Coronary artery (tissue), 2 donors: ENCODE data around the gene NKAIN2.

ENCODE experiments used
- DNase-seq: peaks from one replicate; pipeline ENCODE4 v3.0.0-alpha.2; 2017; ENCODE audit warnings: low spot score
- H3K27ac ChIP-seq, 2 donors: fragments of 200-600 bp; sonication (generic); one replicate each; pipeline ENCODE4 v1.5.1; 2016 to 2019
- H3K4me3 ChIP-seq: fragments of 200-600 bp; sonication (generic); 2 replicates; pipeline ENCODE4 v1.5.1; 2016; ENCODE audit warnings: mild to moderate bottlenecking, moderate library complexity
- CTCF ChIP-seq: fragments of 200-600 bp; sonication (generic); IDR thresholded peaks from one replicate; pipeline ENCODE4 v1.5.1; 2019; ENCODE audit warnings: antibody characterized with exemption

Gene NKAIN2

DNA sequence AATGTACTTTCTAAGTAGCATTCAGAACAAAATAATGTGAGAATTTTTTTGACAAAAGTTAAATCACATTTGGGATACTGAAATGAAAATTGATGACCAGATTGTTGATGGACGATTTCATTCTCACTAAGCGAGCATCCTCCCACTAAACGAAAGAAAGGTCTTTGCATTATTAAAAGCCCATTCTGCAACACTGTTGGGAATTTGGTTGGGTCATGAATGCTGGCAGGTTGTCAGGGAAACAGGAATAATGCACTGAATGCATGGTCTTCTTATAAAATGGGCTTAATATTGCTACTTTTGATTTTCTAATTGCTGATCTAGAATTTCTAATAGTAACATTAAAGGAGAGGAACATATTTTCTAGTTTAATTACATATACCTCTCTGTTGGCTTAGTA is 229.8 kb downstream of the NKAIN2 start:
- DNase-seq, result no peak
- H3K27ac ChIP-seq, result no peak overlapping the region
- TF ChIP-seq CTCF, result no peak
- no peak overlapping the region for H3K4me3 ChIP-seq

DNA sequence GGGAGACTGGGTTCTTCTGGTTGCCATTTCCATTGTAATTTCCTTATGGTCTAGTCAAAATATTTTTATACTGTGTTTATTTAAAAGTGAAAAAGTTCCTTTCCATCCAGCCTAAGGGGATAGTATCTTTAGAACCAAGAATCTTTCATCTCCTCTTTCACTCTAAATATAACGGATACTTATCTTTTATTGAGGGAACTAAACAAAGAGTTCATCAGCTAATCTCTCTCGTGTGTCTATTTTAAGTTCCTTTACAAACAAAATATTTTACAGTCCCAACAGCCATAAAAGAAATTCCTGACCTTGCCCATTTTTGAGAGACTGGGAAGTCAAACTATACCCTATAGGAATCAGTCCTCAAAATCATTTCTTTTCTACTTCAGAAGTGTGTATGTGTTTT is 232.7 kb downstream of the NKAIN2 start:
- DNase-seq, result no peak
- Histone ChIP-seq H3K27ac (no peak overlapping the region), H3K4me3 (no peak overlapping the region)
- no peak for TF ChIP-seq CTCF

DNA sequence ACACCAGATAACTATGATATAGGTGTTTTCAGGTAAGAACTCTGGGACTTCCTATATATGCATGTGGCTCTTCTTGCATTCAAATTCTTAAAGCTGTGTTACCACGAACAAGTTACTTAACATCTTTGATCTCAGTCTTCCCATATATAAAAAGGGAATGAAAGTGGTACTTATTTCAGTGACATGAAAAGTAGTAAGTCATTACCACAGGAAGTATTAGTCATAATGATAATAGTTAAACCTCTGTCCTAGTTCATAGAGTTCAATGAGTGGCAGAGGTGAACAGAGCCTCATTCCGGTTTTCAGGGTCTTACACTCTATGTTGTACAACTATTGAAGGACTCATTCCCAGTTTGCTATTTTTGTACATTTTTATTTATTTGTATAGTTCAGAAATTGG is 237.0 kb downstream of the NKAIN2 start:
- DNase-seq, result no peak
- Histone ChIP-seq H3K4me3 (no peak overlapping the region), H3K27ac (no peak overlapping the region)
- TF ChIP-seq CTCF, result no peak

GRCh38 chr6:124052120-124052519 is 248.5 kb downstream of the NKAIN2 start:
- Histone ChIP-seq H3K4me3 (no peak overlapping the region), H3K27ac (no peak overlapping the region)
- no peak for DNase-seq
- no peak for TF ChIP-seq CTCF

DNA sequence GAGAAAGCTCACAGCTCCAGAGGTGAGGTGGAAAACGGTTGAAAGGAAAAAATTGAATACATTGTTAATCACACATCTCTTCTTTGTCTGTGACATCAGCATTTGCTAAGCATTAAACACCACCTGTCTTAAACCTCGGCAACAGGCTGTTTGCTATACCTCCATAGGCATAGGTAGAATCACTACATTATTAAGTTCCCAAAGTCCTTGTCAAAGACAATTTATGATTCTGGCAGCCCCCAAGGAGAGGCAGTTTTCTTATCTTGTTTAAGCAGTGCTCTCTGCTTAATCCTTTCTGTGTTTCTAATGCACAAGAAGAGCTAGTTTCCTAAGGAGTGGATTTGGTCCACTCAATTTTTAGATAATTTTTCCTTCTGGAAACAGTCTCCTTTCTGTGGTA is 249.7 kb downstream of the NKAIN2 start:
- DNase-seq, result no peak
- no peak overlapping the region for H3K4me3 ChIP-seq
- no peak for TF ChIP-seq CTCF
- H3K27ac ChIP-seq, result no peak overlapping the region

GRCh38 chr6:124054034-124054433 is 250.4 kb downstream of the NKAIN2 start:
- DNase-seq, result no peak
- TF ChIP-seq CTCF, result no peak
- Histone ChIP-seq H3K27ac (no peak overlapping the region), H3K4me3 (no peak overlapping the region)

DNA sequence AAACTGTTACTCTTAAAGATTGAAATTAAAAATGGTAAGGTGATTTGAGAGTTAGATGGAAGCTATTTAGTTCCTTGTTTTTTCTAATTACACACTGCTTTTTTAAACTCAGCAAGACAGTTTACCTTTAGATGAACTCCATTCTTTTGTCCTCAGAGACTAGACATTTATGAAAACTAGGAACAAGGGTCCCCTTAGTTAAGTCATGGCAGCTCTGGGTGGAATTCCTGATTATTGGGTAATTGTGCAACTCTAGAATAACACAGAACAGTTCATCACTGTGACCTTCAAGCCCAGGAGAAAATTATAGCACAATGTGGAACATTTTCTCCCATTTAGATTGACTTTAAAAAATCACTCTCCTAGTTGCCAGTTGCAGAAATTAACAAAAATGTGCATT is 251.7 kb downstream of the NKAIN2 start:
- Histone ChIP-seq H3K4me3 (no peak overlapping the region), H3K27ac (no peak overlapping the region)
- TF ChIP-seq CTCF, result no peak
- DNase-seq, result no peak
